ENCODE data around the gene PGLYRP4. TPM values are rescaled to one million over a fixed set of nuclear protein-coding genes. Genes with fewer than 3 reads are reported as not detected.

The PGLYRP4 gene, protein sequence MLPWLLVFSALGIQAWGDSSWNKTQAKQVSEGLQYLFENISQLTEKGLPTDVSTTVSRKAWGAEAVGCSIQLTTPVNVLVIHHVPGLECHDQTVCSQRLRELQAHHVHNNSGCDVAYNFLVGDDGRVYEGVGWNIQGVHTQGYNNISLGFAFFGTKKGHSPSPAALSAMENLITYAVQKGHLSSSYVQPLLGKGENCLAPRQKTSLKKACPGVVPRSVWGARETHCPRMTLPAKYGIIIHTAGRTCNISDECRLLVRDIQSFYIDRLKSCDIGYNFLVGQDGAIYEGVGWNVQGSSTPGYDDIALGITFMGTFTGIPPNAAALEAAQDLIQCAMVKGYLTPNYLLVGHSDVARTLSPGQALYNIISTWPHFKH
- not detected for total RNA-seq

DNA sequence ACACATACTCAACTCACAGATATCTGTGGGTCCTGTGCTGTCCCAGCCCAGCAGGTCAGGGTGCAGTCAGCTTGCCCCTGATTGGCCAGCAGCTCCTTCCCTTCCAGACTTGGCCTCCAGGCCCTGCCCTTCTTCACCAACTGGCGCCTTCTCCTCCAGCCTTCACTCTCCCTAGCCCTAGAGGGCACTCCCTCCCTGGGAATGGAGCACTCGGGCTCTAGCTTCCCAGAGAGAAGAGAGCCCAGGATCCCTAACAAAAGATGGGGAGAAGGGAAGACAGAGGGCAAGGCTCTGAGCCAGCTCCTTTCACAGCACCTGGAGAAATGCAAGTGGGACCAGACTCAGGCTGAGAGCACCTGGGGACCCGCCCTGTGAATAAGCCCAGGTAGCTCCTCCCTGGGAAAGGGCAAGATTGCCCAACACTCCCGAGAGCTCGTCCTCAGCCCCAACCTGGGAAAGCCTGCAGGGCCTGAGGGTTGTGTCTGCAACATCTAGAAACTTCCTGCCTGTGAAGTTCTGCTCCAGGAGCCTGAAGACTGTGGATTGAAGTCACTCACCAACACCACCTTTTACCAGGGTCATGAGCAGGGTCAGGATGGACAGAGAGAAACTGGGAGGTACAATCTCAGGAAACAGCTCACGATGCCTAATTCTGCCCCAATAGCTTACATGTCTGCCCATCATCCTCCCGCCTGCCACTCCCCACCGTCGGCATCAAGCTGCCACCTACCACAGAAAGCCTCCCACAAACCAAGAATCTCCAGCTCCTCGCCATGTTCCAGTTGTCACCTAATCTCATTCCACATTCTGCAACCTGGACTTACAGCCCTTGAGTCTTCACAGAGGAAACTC, at the start of gene PGLYRP4:
Gene PGLYRP4 (minus strand): TSS at position 331 of the 852 bp plus-strand sequence. CDS start 909 bp downstream, outside the sequence.
- ATAC-seq (ENCODE audit: low read depth), result no peak
- DNase-seq, result no peak
- H3K9me3 Mint-ChIP-seq, result no peaks in the 10 kb centered on the region
- no peak within 1 kb of the TSS for H3K4me3 Mint-ChIP-seq
- no peaks in the 10 kb centered on the region for H3K36me3 Mint-ChIP-seq
- H3K27me3 Mint-ChIP-seq, result peaks cover 35% of the 10 kb centered on the region
- no peak within 1 kb of the TSS for H3K27ac Mint-ChIP-seq
- H3K4me1 Mint-ChIP-seq, result peaks cover 24% of the 10 kb centered on the region
- POLR2A ChIA-PET, result no interaction called here

DNA sequence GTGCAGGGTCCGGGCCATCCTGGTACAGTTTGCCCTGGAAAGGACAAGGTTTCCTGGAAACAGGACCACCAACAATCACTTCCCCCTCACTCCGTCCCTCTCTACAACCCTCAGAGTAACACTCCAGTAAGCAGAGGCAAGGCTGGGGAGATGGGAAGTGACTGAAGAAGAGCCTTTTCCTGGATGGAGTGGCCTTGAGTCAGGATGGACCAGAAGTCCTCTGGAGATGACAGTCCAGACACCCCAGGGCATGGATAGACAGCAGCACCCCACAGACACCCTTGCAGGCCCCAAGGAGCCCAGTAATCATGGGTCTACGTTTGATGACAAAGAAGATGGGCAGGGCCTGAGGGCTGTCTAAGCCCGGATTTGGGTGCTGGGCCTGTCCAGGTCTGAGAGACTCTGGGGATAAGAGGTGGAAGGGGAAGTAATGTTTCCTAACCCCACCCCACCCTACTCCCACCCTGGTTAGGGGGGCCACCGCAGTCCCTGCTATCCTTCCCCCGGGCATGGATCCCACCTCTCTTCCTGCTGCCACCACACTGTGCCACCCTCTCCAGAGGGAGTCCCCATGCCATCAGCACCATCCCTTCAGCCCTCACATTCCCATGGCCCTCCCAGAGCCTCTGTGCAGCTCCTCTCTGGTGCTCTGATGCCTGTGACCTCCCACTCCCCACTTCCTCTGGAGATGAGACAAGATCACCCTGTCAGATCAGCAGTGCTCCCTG, 49.4 kb upstream of the PGLYRP4 start:
- Mint-ChIP-seq H3K27ac (no peak overlapping the region), H3K4me3 (no peak overlapping the region), H3K9me3 (no peaks in the 10 kb centered on the region), H3K27me3 (peaks cover 6% of the 10 kb centered on the region), H3K36me3 (no peaks in the 10 kb centered on the region), H3K4me1 (no peaks in the 10 kb centered on the region)
- POLR2A ChIA-PET, result no interaction called here
- no peak for ATAC-seq (ENCODE audit: low read depth)
- no peak for DNase-seq

DNA sequence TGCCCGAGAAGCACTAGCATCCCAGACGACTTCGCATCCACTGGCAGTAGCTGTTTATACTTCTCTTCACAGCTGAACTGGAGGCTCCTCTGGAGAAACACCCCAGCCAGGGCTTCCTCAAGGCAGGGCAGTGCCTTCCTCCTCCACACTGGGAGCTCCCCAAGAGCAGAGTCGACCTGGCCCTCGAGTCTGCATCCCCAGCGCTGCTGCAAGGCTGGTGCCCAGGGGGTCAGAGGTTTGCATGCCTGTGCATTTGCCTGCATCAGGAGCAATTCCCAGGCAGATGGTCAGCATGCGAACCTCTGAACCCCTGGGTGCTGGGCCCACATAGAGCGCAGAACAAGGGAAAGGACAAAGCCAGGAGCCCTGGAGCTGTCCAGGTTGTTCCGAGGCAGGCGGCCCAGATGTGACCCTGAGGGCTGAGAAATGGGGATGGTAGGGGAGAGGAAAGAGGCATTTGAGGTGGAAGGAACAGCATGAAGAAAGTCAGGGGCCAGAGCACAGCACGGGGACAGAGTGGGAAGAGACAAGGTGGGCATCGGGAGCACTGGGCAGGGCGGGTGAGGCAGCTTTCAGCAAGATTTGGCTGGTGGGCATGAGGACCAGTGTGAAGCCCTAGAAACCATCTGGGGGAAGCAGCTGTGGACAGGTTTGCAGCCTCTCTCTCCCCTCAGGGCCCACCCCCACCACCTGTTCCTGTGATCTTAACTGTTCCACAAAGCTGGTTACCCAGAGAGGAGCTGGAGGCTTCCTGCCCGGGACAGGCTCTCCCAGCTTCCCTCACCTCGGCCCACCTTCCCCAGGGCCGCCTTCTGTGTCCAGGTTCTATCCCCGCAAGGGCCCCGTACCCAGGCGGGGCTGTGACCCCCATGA, 48.6 kb upstream of the PGLYRP4 start:
- POLR2A ChIA-PET, result no interaction called here
- no peak for DNase-seq
- Mint-ChIP-seq H3K27me3 (peaks cover 6% of the 10 kb centered on the region), H3K9me3 (no peaks in the 10 kb centered on the region), H3K4me1 (no peaks in the 10 kb centered on the region), H3K36me3 (no peaks in the 10 kb centered on the region), H3K4me3 (no peak overlapping the region), H3K27ac (no peak overlapping the region)
- no peak for ATAC-seq (ENCODE audit: low read depth)

DNA sequence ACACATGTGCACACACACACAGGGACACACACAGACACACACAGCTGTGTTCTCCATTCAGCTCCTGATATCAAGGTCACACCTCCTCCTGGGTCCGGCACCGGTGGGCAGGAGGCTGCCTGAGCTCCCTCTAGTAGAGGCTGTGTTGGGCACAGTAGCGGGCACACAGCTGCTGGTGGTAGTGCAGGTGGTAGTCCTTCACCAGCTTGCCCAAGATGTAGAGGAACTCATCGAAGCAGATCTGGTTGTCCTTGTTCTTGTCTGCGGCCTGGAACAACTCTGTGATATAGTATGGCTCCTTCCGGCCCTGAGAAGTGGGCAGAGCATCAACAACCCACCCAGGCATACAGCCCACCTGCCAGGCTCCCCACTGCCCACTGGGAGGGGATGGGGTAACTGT, 47.8 kb upstream of the PGLYRP4 start:
- no peak overlapping the region for H3K27ac Mint-ChIP-seq
- DNase-seq (no peak), ATAC-seq (ENCODE audit: low read depth) (no peak)
- H3K4me1 Mint-ChIP-seq, result no peaks in the 10 kb centered on the region
- H3K9me3 Mint-ChIP-seq, result no peaks in the 10 kb centered on the region
- H3K27me3 Mint-ChIP-seq, result peaks cover 6% of the 10 kb centered on the region
- no peak overlapping the region for H3K4me3 Mint-ChIP-seq
- no peaks in the 10 kb centered on the region for H3K36me3 Mint-ChIP-seq
- POLR2A ChIA-PET, result no interaction called here

DNA sequence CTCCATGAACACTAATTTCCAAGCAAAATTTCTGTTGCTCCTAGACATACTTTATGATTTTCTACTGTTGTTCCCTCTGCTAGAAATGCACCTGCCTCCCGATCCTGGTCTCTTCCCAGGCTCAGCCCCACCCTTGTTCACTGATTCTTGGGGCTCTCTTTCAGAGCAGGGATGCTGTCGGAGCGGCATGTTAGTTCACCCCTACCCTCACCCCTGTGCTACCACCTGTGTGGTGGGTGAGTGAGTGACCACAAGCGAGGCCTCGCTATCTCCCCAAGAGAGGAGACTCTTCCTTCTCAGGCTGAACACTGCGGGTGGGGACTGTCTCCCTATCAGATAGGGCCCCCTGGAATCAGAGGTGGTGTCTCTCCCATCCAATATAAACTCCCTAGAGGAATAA, 47.1 kb upstream of the PGLYRP4 start:
- Mint-ChIP-seq H3K27ac (no peak overlapping the region), H3K27me3 (peaks cover 7% of the 10 kb centered on the region), H3K4me3 (no peak overlapping the region), H3K9me3 (no peaks in the 10 kb centered on the region), H3K4me1 (no peaks in the 10 kb centered on the region), H3K36me3 (no peaks in the 10 kb centered on the region)
- no peak for DNase-seq
- ATAC-seq (ENCODE audit: low read depth), result no peak
- POLR2A ChIA-PET, result no interaction called here

DNA sequence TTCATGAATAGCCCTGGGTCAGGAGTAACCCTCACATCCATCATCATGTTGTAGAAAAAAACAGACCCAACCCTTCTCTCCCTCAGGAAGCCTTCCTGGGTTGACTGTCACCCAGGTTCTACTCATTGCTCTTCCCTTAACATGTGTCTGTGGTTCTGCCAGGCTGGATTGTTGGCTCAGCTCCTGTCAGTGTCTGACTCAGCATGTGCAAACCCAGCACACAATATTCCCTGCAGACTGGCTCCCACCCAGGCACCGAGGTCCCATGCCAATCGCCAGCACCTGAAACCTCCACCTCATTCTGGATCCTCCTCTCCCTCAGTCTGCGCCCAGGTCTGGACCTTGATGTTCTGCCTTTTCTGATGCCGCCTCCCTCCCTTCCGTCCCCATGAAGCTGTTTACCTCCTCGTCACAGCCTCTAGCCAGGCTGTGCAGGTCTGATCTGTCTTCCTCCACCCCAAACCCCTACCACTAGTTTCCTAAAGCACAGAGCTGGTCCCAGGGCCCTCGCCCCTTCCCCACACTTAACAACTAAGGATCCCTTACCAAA, 46.6 kb upstream of the PGLYRP4 start:
- Mint-ChIP-seq H3K27me3 (peaks cover 8% of the 10 kb centered on the region), H3K9me3 (no peaks in the 10 kb centered on the region), H3K4me1 (no peaks in the 10 kb centered on the region), H3K27ac (no peak overlapping the region), H3K4me3 (no peak overlapping the region), H3K36me3 (no peaks in the 10 kb centered on the region)
- POLR2A ChIA-PET, result no interaction called here
- DNase-seq (no peak), ATAC-seq (ENCODE audit: low read depth) (no peak)

DNA sequence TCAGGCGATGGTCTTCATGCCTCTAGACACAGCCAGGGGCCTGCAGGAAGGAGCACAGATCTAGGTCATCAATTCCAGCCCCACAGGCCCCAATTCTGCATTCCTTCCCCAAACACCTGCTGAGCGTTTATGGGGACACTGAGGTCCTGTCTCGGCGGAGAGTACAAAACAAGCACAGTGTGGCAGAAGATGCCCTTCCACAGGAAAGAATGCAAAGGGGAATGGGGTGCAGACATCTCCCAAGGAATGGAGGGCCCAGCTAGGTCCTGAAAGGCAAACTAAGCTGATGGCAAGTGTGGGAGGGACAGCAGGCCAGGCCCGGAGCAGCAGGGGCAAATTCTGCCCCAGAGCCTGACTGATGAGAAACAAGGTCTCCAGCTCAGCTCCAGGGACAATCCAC, 45.8 kb upstream of the PGLYRP4 start:
- ATAC-seq (ENCODE audit: low read depth) (no peak), DNase-seq (no peak)
- Mint-ChIP-seq H3K36me3 (no peaks in the 10 kb centered on the region), H3K4me1 (no peaks in the 10 kb centered on the region), H3K27ac (no peak overlapping the region), H3K9me3 (no peaks in the 10 kb centered on the region), H3K27me3 (peaks cover 11% of the 10 kb centered on the region), H3K4me3 (no peak overlapping the region)
- POLR2A ChIA-PET, result no interaction called here

DNA sequence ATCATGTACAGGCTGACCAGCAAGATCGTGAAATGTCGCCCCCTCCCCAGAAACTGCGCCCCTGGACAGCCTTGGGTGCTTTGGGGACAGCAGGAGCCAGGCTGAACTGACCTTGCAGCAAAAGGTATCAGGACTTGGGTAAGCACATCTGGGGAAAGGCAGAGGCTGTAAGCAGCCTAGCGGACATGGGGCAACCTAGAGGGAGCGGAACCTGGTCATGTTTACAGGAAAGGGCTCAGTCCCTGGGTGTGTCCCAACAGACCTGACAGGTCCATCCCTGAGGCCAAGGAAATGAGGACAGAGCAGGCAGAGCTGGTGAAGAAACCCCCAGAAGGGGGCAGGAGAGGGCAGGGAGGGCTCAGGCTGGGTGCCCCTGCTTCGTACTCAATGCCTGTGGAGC, 45.3 kb upstream of the PGLYRP4 start:
- Mint-ChIP-seq H3K9me3 (no peaks in the 10 kb centered on the region), H3K36me3 (no peaks in the 10 kb centered on the region), H3K27ac (no peak overlapping the region), H3K4me1 (no peaks in the 10 kb centered on the region), H3K4me3 (no peak overlapping the region), H3K27me3 (peaks cover 11% of the 10 kb centered on the region)
- no peak for DNase-seq
- POLR2A ChIA-PET, result no interaction called here
- ATAC-seq (ENCODE audit: low read depth), result no peak

DNA sequence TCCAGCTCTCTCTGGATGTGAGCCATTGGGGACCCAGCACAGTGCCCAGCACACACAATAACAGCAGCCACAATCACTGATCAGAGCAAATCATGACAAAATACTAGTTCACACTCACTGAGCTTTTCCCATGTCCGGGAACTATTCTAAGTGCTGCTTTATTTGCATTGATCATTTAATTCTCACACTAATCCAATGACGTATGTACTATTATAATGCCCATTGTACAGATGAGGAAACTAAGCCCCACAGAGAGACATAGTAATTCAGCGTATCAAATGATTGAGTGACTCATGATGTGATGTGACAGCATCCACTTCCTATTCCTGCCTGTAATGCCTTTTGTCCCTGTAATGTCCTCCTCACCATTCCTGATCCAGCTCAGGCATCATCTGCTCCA, 44.2 kb upstream of the PGLYRP4 start:
- Mint-ChIP-seq H3K36me3 (no peaks in the 10 kb centered on the region), H3K27me3 (peaks cover 11% of the 10 kb centered on the region), H3K27ac (no peak overlapping the region), H3K4me3 (no peak overlapping the region), H3K4me1 (no peaks in the 10 kb centered on the region), H3K9me3 (no peaks in the 10 kb centered on the region)
- ATAC-seq (ENCODE audit: low read depth), result no peak
- DNase-seq, result no peak
- POLR2A ChIA-PET, result no interaction called here

DNA sequence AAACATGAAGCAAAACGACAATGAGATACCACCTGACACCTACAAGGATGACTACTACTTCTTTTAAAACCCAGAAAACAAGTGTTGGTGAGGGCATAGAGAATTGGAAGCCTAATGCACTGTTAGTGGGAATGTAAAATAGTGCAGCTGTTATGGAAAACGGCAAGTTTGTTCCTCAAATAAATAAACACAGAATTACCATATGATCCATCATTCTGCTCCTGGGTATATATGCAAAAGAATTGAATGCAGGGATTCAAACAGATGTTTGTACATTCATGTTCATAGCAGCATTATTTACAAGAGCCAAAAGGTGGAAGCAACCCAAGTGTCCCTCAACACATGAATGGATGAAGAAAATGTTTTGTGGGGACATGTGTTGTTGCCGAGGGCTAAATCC, 43.6 kb upstream of the PGLYRP4 start:
- H3K4me1 Mint-ChIP-seq, result no peaks in the 10 kb centered on the region
- no peak for ATAC-seq (ENCODE audit: low read depth)
- no peak for DNase-seq
- POLR2A ChIA-PET, result no interaction called here
- no peak overlapping the region for H3K27ac Mint-ChIP-seq
- no peaks in the 10 kb centered on the region for H3K9me3 Mint-ChIP-seq
- no peaks in the 10 kb centered on the region for H3K36me3 Mint-ChIP-seq
- H3K4me3 Mint-ChIP-seq, result no peak overlapping the region
- H3K27me3 Mint-ChIP-seq, result peaks cover 11% of the 10 kb centered on the region

DNA sequence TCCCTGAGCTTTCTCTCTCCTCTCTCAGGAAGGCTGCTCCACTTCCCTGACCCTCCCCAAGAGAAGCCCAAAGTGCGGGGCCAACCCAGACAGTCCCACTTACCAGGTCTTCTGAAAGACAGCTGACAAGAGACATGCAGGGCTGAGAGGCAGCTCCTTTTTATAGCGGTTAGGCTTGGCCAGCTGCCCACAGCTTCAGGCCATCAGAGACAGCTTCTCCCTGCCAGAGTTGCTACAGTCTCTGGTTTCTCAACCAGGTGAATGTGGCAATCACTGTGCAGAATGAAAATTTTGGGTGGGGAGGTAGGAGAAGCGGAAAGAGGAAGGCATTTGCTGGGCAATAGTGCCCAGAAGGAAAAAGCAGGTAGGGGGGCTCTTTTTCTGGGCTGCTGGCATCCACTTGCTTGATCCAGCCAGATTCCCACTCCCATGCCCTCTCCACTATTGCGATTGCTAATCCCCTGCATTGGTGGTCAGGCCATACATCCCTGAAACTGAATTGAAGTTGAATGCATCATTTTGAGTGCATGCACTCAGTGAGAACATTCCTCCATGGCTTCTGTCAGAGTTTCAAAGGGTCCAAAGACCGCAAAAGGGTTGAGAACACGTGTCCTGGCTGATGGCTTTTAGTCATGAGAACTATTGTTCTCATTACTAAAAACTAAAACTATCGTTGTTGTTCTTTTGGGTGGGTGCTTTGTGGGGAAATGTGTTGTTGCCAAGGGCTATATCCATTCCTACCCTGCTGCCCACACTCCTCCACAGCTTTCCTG, 42.5 kb upstream of the PGLYRP4 start, which contains the start of gene S100A8:
Gene S100A8 (minus strand): TSS at position 136 of the 773 bp plus-strand sequence. CDS start 538 bp downstream, outside the sequence.
- Mint-ChIP-seq H3K4me3 (no peak within 1 kb of the TSS), H3K27me3 (peaks cover 15% of the 10 kb centered on the region), H3K27ac (no peak within 1 kb of the TSS), H3K9me3 (no peaks in the 10 kb centered on the region), H3K36me3 (no peaks in the 10 kb centered on the region), H3K4me1 (peaks cover 3% of the 10 kb centered on the region)
- POLR2A ChIA-PET, result no interaction called here
- no peak for ATAC-seq (ENCODE audit: low read depth)
- no peak for DNase-seq
